PFSK-1 (cell line): ENCODE measurements around the gene FLII.

ENCODE experiments used
- POLR2AphosphoS5 ChIP-seq: IDR thresholded peaks from 2 replicates; pipeline ENCODE4 v1.6.1; 2012; ENCODE audit warnings: low read depth, mild to moderate bottlenecking, control low read depth, low read length, moderate library complexity
- REST ChIP-seq, 2 experiments: IDR thresholded peaks; 2 replicates each; pipeline versions ENCODE4 v1.6.1 to v1.8.0; 2011 to 2012; ENCODE audit warnings: low read depth in 2 of 2, low read length in 2 of 2, control low read depth in 1 of 2, inconsistent platforms in 1 of 2, mild to moderate bottlenecking in 1 of 2, moderate library complexity in 1 of 2; ENCODE audit not compliant: insufficient read depth in 1 of 2
- SIN3A ChIP-seq: IDR thresholded peaks from 2 replicates; pipeline ENCODE4 v1.6.1; 2012; ENCODE audit warnings: mild to moderate bottlenecking, low read length, moderate library complexity, borderline replicate concordance; ENCODE audit not compliant: insufficient read depth
- TAF1 ChIP-seq: IDR thresholded peaks from 2 replicates; pipeline ENCODE4 v1.6.1; 2012; ENCODE audit warnings: low read length, control low read depth, borderline replicate concordance; ENCODE audit not compliant: insufficient read depth

GRCh38 chr17:18263885-18264682 is 5.5 kb upstream of the FLII start:
- no peak for TF ChIP-seq SIN3A
- no peak for TF ChIP-seq TAF1
- TF ChIP-seq POLR2AphosphoS5: no peak
- no peak for TF ChIP-seq REST (IDR thresholded peaks at IDR 0.05; ENCODE audit: insufficient read depth in 1 of 2, low read depth in 2 of 2, low read length in 2 of 2)
